ENCODE measurements around the gene DNAI4.
"Not testable (repeated sequence)": the region's sequence is repeated elsewhere in the genome, so short reads cannot be mapped to it uniquely, and the experiment has no call there.

Gene DNAI4, protein sequence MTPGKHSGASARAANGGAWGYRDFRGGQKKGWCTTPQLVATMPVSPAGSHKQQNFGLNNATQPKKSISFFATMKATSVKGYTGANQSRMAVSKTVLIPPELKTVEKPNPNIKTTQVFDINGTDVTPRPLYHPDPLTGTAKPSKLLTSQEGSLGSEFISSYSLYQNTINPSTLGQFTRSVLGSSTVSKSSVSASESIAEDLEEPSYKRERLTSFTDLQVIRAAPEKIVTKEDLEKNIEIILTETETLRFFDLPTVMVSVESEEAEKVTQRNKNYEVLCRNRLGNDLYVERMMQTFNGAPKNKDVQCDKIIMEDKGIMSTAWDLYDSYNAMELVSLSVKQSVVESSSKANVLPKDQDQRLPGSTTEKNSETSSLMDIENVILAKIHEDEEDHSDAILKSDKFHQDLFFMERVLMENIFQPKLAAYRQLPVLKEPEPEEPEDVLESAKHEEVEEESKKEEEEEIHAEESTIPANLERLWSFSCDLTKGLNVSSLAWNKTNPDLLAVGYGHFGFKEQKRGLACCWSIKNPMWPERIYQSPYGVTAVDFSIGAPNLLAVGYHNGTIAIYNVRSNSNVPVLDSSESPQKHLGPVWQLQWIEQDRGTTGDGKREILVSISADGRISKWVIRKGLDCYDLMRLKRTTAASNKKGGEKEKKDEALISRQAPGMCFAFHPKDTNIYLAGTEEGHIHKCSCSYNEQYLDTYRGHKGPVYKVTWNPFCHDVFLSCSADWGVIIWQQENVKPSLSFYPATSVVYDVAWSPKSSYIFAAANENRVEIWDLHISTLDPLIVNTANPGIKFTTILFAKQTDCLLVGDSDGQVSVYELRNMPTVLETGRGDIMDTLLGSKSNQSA

GRCh38 chr1:66924756-66925557, at the start of gene DNAI4, which contains the start of gene MIER1:
TSS of gene DNAI4 (minus strand) at chr1:66924856. CDS start at chr1:66924831, 25 bp downstream.
TSS of gene MIER1 (plus strand) at chr1:66924990. CDS start at chr1:66925029, 39 bp downstream.
- Histone ChIP-seq H3K27ac (ENCODE audit: low read depth, low read length) (peak within 1 kb of the TSS; percentile 87), H3K4me3 (ENCODE audit: low read depth, low read length) (peak within 1 kb of the TSS; percentile 97), H3K79me2 (ENCODE audit: control insufficient read depth, insufficient read depth, low read length, unreplicated experiment) (peaks cover 71% of the 10 kb centered on the region), H3K36me3 (ENCODE audit: insufficient read depth, low read length) (peaks cover 4% of the 10 kb centered on the region), H3K27me3 (ENCODE audit: insufficient read depth, low read length) (no peaks in the 10 kb centered on the region), H3K4me1 (ENCODE audit: control insufficient read depth, insufficient read depth, low read length, unreplicated experiment) (peaks cover 43% of the 10 kb centered on the region), H2AFZ (ENCODE audit: low read length, unreplicated experiment) (peak within 1 kb of the TSS; percentile 87)

DNA sequence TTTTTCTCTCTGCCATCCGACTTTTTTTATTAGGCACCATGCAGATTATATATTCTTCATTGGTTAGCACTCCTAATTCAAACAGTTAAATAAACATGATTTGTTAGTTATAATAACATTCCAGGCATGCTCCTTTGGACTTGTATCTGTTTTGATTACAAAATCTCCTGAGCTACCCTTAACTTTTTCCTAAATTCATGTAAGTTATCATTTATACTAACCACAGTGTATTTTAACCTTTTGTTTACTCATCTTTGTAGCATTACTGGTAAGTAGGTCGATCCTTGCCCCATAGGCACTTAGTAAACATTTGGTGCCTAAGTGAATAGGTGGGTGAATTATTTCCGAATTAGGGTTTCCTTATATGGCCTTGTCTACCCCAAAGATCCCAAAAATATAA, 43.9 kb upstream of the DNAI4 start:
- H3K4me1 ChIP-seq (ENCODE audit: control insufficient read depth, insufficient read depth, low read length, unreplicated experiment), result no peaks in the 10 kb centered on the region
- H3K27me3 ChIP-seq (ENCODE audit: insufficient read depth, low read length), result no peaks in the 10 kb centered on the region
- no peak overlapping the region for H2AFZ ChIP-seq (ENCODE audit: low read length, unreplicated experiment)
- H3K79me2 ChIP-seq (ENCODE audit: control insufficient read depth, insufficient read depth, low read length, unreplicated experiment), result peaks cover 3% of the 10 kb centered on the region
- no peak overlapping the region for H3K27ac ChIP-seq (ENCODE audit: low read depth, low read length)
- peaks cover 59% of the 10 kb centered on the region for H3K36me3 ChIP-seq (ENCODE audit: insufficient read depth, low read length)
- H3K4me3 ChIP-seq (ENCODE audit: low read depth, low read length), result no peak overlapping the region

DNA sequence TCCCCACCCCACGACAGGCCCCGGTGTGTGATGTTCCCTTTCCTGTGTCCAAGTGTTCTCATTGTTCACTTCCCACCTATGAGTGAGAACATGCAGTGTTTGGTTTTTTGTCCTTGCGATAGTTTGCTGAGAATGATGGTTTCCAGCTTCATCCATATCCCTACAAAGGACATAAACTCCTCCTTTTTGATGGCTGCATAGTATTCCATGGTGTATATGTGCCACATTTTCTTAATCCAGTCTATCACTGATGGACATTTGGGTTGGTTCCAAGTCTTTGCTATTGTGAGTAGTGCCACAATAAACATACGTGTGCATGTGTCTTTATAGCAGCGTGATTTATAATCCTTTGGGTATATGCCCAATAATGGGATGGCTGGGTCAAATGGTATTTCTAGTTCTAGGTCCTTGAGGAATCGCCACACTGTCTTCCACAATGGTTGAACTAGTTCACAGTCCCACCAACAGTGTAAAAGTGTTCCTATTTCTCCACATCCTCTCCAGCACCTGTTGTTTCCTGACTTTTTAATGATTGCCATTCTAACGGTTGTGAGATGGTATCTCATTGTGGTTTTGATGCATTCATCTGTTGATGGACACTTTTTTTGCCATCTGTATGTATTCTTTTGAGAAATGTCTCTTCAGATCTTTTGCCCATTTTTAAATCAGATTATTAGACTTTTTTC, 41.7 kb upstream of the DNAI4 start:
- not testable (repeated sequence) for H3K79me2 ChIP-seq (ENCODE audit: control insufficient read depth, insufficient read depth, low read length, unreplicated experiment); H3K4me1 ChIP-seq (ENCODE audit: control insufficient read depth, insufficient read depth, low read length, unreplicated experiment); H3K4me3 ChIP-seq (ENCODE audit: low read depth, low read length); H3K27ac ChIP-seq (ENCODE audit: low read depth, low read length); H2AFZ ChIP-seq (ENCODE audit: low read length, unreplicated experiment); H3K27me3 ChIP-seq (ENCODE audit: insufficient read depth, low read length)
- peaks cover 58% of the 10 kb centered on the region for H3K36me3 ChIP-seq (ENCODE audit: insufficient read depth, low read length)

DNA sequence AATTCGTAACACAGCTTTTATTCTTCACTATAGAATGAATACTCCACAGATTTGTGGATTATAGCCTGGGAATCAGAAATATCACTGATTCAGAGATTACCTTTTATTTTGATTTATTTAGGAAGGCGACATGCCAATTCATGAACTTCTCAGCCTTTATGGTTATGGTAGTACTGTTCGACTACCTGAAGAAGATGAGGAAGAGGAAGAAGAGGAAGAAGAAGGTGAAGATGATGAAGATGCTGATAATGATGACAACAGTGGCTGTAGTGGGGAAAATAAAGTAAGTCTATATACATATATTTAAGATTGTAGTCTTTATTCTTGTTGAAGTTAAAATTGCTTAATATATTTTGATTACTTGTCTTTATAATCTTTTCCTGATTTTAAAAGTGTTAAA, 33.3 kb upstream of the DNAI4 start:
- peaks cover 40% of the 10 kb centered on the region for H3K36me3 ChIP-seq (ENCODE audit: insufficient read depth, low read length)
- H3K79me2 ChIP-seq (ENCODE audit: control insufficient read depth, insufficient read depth, low read length, unreplicated experiment), result peaks cover 32% of the 10 kb centered on the region

GRCh38 chr1:66954208-66954607, 29.6 kb upstream of the DNAI4 start:
- H3K79me2 ChIP-seq (ENCODE audit: control insufficient read depth, insufficient read depth, low read length, unreplicated experiment), result peaks cover 58% of the 10 kb centered on the region
- no peak overlapping the region for H3K4me3 ChIP-seq (ENCODE audit: low read depth, low read length)
- no peak overlapping the region for H2AFZ ChIP-seq (ENCODE audit: low read length, unreplicated experiment)
- H3K27me3 ChIP-seq (ENCODE audit: insufficient read depth, low read length), result no peaks in the 10 kb centered on the region
- H3K27ac ChIP-seq (ENCODE audit: low read depth, low read length), result no peak overlapping the region
- H3K4me1 ChIP-seq (ENCODE audit: control insufficient read depth, insufficient read depth, low read length, unreplicated experiment), result peaks cover 30% of the 10 kb centered on the region
- H3K36me3 ChIP-seq (ENCODE audit: insufficient read depth, low read length), result peaks cover 35% of the 10 kb centered on the region

More for the DNA sequence above, 33.3 kb upstream of the DNAI4 start:
- Histone ChIP-seq H3K4me1 (ENCODE audit: control insufficient read depth, insufficient read depth, low read length, unreplicated experiment) (peaks cover 11% of the 10 kb centered on the region), H2AFZ (ENCODE audit: low read length, unreplicated experiment) (no peak overlapping the region), H3K27me3 (ENCODE audit: insufficient read depth, low read length) (no peaks in the 10 kb centered on the region), H3K4me3 (ENCODE audit: low read depth, low read length) (no peak overlapping the region), H3K27ac (ENCODE audit: low read depth, low read length) (no peak overlapping the region)

DNA sequence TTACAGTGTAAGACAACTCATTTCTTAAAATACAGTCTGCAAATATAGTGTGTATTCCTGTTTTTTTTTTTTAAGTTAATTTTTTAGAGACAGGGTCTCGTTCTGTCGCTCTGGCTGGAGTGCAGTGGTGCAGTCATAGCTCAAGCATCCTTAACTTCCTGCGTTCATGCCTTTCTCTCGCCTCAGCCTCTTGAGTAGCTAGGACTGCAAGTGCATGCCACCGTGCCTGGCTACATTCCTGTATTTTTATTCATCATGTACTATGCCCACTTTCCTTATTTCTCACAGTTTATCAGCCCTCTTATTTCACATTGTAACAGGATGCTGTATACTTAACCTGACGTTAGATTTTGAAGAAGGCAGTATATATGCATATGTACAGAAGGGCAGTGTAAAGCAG, 26.9 kb upstream of the DNAI4 start:
- Histone ChIP-seq H3K79me2 (ENCODE audit: control insufficient read depth, insufficient read depth, low read length, unreplicated experiment) (peaks cover 69% of the 10 kb centered on the region), H3K36me3 (ENCODE audit: insufficient read depth, low read length) (peaks cover 38% of the 10 kb centered on the region), H3K27ac (ENCODE audit: low read depth, low read length) (peak overlapping the region; percentile 73), H3K27me3 (ENCODE audit: insufficient read depth, low read length) (no peaks in the 10 kb centered on the region), H3K4me3 (ENCODE audit: low read depth, low read length) (no peak overlapping the region), H2AFZ (ENCODE audit: low read length, unreplicated experiment) (no peak overlapping the region), H3K4me1 (ENCODE audit: control insufficient read depth, insufficient read depth, low read length, unreplicated experiment) (peaks cover 42% of the 10 kb centered on the region)

DNA sequence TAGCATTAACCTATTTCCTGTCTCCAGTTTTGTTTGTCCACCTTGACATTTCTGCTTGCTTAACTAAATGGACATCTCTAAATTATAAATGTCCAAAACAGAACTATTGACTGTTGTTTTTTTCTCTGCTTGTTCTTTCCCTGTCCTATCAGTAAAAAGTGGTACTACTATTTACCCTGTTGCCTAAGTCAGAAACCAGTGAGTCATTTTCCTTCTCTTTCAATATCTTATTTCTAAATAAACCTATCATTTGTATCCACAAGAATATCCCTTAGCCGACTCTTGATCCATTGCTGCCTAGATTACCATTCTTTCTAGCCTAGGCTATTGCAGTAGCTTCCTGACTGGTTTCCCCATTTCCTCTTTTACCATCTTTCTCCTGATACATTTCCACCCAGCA, 22.6 kb upstream of the DNAI4 start:
- Histone ChIP-seq H3K4me1 (ENCODE audit: control insufficient read depth, insufficient read depth, low read length, unreplicated experiment) (peaks cover 61% of the 10 kb centered on the region), H3K36me3 (ENCODE audit: insufficient read depth, low read length) (peaks cover 33% of the 10 kb centered on the region), H3K27ac (ENCODE audit: low read depth, low read length) (peak overlapping the region; percentile 55), H3K4me3 (ENCODE audit: low read depth, low read length) (no peak overlapping the region), H2AFZ (ENCODE audit: low read length, unreplicated experiment) (no peak overlapping the region), H3K27me3 (ENCODE audit: insufficient read depth, low read length) (no peaks in the 10 kb centered on the region), H3K79me2 (ENCODE audit: control insufficient read depth, insufficient read depth, low read length, unreplicated experiment) (peaks cover 75% of the 10 kb centered on the region)

DNA sequence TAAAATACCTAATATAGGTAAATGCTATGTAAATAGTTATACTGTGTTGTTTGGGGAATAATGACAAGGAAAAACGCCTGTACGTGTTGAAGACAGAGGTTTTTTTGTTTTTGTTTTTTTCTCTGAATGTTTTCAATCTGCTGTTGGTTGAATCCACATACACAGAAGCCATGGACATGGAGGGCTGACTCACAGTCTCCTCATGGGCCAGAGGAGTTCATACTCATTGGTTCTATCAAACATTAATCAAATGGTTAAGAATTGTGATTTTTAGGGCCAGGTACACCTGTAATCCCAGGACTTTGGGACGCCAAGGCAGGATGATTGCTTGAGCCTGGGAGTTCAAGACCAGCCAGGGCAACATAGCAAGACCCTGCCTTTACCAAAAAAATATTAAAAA, 20.7 kb upstream of the DNAI4 start:
- H3K79me2 ChIP-seq (ENCODE audit: control insufficient read depth, insufficient read depth, low read length, unreplicated experiment), result peaks cover 81% of the 10 kb centered on the region
- no peaks in the 10 kb centered on the region for H3K27me3 ChIP-seq (ENCODE audit: insufficient read depth, low read length)
- peak overlapping the region; percentile 26; the same call in 1 of the 2 replicates for H3K27ac ChIP-seq (ENCODE audit: low read depth, low read length)
- H3K4me3 ChIP-seq (ENCODE audit: low read depth, low read length), result no peak overlapping the region
- H2AFZ ChIP-seq (ENCODE audit: low read length, unreplicated experiment), result no peak overlapping the region
- H3K36me3 ChIP-seq (ENCODE audit: insufficient read depth, low read length), result peaks cover 30% of the 10 kb centered on the region
- H3K4me1 ChIP-seq (ENCODE audit: control insufficient read depth, insufficient read depth, low read length, unreplicated experiment), result peaks cover 61% of the 10 kb centered on the region

- Histone ChIP-seq H3K79me2 (ENCODE audit: control insufficient read depth, insufficient read depth, low read length, unreplicated experiment) (peaks cover 86% of the 10 kb centered on the region), H3K27ac (ENCODE audit: low read depth, low read length) (peak overlapping the region; percentile 92), H3K4me1 (ENCODE audit: control insufficient read depth, insufficient read depth, low read length, unreplicated experiment) (peaks cover 65% of the 10 kb centered on the region), H2AFZ (ENCODE audit: low read length, unreplicated experiment) (no peak overlapping the region), H3K27me3 (ENCODE audit: insufficient read depth, low read length) (no peaks in the 10 kb centered on the region), H3K4me3 (ENCODE audit: low read depth, low read length) (0 out of 2 replicates have a peak overlapping the region, but pooled peaks have one; percentile 15), H3K36me3 (ENCODE audit: insufficient read depth, low read length) (peaks cover 27% of the 10 kb centered on the region)
Observed at GRCh38 chr1:66944330-66945274, 19.9 kb upstream of the DNAI4 start.
